ENCODE measurements around the gene WWOX. TPM values are rescaled to one million over a fixed set of nuclear protein-coding genes. Genes with fewer than 3 reads are reported as not detected.

The WWOX gene
- total and polyA plus RNA-seq, 2 of the 8 experiments (the other 6 are each of a cell fraction or from before 2014, with no cell fraction given): 5.4 to 16.7 TPM

DNA sequence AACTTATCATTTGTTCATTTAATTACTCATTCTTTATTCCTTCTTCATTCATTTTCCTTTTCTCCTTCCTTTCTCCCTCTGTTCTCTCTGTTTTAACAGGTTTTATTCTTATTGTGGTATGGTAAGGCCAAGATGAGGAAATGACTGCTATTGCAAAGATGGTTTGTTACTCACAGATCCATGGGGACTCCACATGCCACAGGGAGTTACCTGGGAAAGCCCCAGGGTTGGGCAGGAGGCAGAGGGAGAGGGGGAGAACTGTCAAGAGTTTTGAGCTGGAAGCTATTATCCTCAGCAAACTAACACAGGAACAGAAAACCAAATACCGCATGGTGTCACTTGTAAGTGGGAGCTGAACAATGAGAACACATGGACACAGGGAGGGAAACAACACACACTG, 453.3 kb downstream of the WWOX start (continued):
- TF ChIP-seq, protein P1, sequence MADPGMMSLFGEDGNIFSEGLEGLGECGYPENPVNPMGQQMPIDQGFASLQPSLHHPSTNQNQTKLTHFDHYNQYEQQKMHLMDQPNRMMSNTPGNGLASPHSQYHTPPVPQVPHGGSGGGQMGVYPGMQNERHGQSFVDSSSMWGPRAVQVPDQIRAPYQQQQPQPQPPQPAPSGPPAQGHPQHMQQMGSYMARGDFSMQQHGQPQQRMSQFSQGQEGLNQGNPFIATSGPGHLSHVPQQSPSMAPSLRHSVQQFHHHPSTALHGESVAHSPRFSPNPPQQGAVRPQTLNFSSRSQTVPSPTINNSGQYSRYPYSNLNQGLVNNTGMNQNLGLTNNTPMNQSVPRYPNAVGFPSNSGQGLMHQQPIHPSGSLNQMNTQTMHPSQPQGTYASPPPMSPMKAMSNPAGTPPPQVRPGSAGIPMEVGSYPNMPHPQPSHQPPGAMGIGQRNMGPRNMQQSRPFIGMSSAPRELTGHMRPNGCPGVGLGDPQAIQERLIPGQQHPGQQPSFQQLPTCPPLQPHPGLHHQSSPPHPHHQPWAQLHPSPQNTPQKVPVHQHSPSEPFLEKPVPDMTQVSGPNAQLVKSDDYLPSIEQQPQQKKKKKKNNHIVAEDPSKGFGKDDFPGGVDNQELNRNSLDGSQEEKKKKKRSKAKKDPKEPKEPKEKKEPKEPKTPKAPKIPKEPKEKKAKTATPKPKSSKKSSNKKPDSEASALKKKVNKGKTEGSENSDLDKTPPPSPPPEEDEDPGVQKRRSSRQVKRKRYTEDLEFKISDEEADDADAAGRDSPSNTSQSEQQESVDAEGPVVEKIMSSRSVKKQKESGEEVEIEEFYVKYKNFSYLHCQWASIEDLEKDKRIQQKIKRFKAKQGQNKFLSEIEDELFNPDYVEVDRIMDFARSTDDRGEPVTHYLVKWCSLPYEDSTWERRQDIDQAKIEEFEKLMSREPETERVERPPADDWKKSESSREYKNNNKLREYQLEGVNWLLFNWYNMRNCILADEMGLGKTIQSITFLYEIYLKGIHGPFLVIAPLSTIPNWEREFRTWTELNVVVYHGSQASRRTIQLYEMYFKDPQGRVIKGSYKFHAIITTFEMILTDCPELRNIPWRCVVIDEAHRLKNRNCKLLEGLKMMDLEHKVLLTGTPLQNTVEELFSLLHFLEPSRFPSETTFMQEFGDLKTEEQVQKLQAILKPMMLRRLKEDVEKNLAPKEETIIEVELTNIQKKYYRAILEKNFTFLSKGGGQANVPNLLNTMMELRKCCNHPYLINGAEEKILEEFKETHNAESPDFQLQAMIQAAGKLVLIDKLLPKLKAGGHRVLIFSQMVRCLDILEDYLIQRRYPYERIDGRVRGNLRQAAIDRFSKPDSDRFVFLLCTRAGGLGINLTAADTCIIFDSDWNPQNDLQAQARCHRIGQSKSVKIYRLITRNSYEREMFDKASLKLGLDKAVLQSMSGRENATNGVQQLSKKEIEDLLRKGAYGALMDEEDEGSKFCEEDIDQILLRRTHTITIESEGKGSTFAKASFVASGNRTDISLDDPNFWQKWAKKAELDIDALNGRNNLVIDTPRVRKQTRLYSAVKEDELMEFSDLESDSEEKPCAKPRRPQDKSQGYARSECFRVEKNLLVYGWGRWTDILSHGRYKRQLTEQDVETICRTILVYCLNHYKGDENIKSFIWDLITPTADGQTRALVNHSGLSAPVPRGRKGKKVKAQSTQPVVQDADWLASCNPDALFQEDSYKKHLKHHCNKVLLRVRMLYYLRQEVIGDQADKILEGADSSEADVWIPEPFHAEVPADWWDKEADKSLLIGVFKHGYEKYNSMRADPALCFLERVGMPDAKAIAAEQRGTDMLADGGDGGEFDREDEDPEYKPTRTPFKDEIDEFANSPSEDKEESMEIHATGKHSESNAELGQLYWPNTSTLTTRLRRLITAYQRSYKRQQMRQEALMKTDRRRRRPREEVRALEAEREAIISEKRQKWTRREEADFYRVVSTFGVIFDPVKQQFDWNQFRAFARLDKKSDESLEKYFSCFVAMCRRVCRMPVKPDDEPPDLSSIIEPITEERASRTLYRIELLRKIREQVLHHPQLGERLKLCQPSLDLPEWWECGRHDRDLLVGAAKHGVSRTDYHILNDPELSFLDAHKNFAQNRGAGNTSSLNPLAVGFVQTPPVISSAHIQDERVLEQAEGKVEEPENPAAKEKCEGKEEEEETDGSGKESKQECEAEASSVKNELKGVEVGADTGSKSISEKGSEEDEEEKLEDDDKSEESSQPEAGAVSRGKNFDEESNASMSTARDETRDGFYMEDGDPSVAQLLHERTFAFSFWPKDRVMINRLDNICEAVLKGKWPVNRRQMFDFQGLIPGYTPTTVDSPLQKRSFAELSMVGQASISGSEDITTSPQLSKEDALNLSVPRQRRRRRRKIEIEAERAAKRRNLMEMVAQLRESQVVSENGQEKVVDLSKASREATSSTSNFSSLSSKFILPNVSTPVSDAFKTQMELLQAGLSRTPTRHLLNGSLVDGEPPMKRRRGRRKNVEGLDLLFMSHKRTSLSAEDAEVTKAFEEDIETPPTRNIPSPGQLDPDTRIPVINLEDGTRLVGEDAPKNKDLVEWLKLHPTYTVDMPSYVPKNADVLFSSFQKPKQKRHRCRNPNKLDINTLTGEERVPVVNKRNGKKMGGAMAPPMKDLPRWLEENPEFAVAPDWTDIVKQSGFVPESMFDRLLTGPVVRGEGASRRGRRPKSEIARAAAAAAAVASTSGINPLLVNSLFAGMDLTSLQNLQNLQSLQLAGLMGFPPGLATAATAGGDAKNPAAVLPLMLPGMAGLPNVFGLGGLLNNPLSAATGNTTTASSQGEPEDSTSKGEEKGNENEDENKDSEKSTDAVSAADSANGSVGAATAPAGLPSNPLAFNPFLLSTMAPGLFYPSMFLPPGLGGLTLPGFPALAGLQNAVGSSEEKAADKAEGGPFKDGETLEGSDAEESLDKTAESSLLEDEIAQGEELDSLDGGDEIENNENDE (IDR thresholded peaks at IDR 0.05; ENCODE audit: insufficient replicate concordance, low read length): no peak

Measured in H1 (cell line).